ENCODE results near the gene RGR.

DNA sequence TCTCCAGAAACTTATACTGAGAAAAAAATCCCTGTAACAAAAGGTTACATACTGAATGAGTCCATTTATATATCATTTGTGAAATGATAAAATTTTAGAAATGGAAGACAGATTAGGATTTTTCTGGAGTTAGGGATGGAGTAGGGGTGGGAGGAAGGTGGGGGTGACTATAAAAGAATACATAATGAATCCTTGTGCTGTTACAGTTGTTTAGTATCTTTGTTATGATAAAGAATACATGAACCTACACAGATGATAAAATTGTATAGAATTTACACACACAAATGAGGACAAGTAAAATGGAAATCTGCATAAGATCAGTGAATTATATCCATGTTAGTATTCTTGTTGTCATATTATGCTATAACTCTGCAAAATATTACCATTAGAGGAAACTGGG lies 41.8 kb downstream of the RGR start:
- TF ChIP-seq, protein P1, sequence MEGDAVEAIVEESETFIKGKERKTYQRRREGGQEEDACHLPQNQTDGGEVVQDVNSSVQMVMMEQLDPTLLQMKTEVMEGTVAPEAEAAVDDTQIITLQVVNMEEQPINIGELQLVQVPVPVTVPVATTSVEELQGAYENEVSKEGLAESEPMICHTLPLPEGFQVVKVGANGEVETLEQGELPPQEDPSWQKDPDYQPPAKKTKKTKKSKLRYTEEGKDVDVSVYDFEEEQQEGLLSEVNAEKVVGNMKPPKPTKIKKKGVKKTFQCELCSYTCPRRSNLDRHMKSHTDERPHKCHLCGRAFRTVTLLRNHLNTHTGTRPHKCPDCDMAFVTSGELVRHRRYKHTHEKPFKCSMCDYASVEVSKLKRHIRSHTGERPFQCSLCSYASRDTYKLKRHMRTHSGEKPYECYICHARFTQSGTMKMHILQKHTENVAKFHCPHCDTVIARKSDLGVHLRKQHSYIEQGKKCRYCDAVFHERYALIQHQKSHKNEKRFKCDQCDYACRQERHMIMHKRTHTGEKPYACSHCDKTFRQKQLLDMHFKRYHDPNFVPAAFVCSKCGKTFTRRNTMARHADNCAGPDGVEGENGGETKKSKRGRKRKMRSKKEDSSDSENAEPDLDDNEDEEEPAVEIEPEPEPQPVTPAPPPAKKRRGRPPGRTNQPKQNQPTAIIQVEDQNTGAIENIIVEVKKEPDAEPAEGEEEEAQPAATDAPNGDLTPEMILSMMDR (IDR thresholded peaks at IDR 0.05; ENCODE audit: low read length), result no peak
- TF ChIP-seq EZH2 (IDR thresholded peaks at IDR 0.05; ENCODE audit: borderline replicate concordance, low read length), result no peak
